ENCODE data around the gene ACTL7B.
A peak's percentile ranks its signal among the peaks of the same experiment; 100 is the strongest.
"Not testable (repeated sequence)": the region's sequence is repeated elsewhere in the genome, so short reads cannot be mapped to it uniquely, and the experiment has no call there.

The ACTL7B gene

DNA sequence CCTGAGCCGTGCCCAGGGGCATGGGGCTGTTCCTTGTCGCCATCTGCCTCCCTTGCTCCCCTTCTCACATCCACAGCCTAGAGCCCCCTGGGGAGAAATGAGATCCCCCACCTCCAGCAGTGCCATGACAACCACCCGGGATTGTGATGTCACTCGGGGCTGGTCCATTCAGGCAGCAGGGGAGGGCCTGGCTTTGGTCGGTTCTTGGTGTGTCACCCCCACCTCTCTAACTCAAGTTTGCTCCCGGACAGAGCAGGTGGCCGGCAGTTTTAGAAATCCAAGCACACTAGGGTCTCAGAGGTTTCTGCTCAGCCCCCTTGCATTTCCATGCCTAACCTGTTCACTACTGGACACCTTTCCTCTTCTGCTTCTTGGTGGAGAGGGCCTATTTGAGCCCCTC lies at the start of gene ACTL7B:
Gene ACTL7B, minus strand, starts transcription at position 99 of the 400 bp plus-strand sequence. Its CDS starts 56 bp downstream, at position 43.
- H3K4me3 ChIP-seq (ENCODE audit: low read depth, low read length), result no peak within 1 kb of the TSS
- no peak for DNase-seq (ENCODE audit: low read depth)
- no peak for TF ChIP-seq CTCF (conservative IDR thresholded peaks at IDR 0.05; ENCODE audit: low read depth, low read length)

GRCh38 chr9:108905494-108905893 lies 49.7 kb upstream of the ACTL7B start:
- no peak for DNase-seq (ENCODE audit: low read depth)
- no peak overlapping the region for H3K4me3 ChIP-seq (ENCODE audit: low read depth, low read length)
- no peak for TF ChIP-seq CTCF (conservative IDR thresholded peaks at IDR 0.05; ENCODE audit: low read depth, low read length)

DNA sequence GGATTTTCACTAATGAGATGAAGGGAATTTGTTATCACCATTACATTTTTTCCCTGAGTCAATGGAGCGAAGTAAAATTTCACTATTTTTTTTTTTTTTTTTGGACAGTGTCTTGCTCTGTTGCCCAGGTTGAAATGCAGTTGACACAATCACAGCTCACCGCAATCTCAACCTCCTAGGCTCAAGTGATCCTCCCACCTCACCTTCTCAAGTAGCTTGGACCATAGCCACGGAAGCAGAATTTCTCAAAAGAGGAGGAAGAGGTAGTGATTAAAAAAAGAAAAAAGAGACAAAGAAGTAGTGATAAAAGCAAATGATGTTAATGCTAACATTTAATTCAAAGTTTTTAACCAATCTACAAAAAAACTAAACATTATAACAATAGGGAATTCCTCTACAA lies 48.4 kb upstream of the ACTL7B start:
- no peak for DNase-seq (ENCODE audit: low read depth)
- H3K4me3 ChIP-seq (ENCODE audit: low read depth, low read length), result no peak overlapping the region
- no peak for TF ChIP-seq CTCF (conservative IDR thresholded peaks at IDR 0.05; ENCODE audit: low read depth, low read length)

GRCh38 chr9:108903420-108904103 lies 47.8 kb upstream of the ACTL7B start:
- DNase-seq (ENCODE audit: low read depth), result peak; percentile 40
- TF ChIP-seq CTCF (conservative IDR thresholded peaks at IDR 0.05; ENCODE audit: low read depth, low read length), result no peak
- H3K4me3 ChIP-seq (ENCODE audit: low read depth, low read length), result no peak overlapping the region

- DNase-seq (ENCODE audit: low read depth), result no peak
- no peak overlapping the region for H3K4me3 ChIP-seq (ENCODE audit: low read depth, low read length)
- no peak for TF ChIP-seq CTCF (conservative IDR thresholded peaks at IDR 0.05; ENCODE audit: low read depth, low read length)
Observed at GRCh38 chr9:108900176-108900575, 44.4 kb upstream of the ACTL7B start.

DNA sequence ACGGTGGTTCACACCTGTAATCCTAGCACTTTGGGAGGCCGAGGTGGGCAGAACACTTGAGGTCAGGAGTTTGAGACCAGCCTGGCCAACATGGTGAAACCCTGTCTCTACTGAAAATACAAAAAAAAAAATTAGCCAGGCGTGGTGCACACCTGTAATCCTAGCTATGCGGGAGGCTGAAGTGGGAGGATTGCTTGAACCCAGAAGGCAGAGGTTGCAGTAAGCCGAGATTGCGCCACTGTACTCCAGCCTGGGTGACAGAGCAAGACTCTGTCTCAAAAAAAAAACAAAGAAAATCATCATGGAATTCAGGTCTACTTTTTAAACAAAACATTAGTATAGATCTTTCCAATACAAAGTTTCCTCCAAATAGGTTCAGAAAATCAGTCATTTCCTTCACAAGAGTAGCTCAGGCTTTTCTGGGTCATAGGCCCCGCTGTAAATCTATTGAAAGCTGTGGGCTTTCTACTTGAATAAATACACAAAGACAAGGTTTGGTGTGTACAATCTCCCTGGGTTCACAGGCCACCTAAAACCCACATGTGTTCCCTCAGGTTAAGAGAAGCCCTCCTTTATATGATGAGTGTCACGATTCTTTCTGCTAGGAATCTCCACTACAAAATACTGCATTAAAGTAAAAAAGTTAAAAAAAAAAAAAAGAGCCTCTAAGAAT lies 43.4 kb upstream of the ACTL7B start:
- not testable (repeated sequence) for DNase-seq (ENCODE audit: low read depth); H3K4me3 ChIP-seq (ENCODE audit: low read depth, low read length)

GRCh38 chr9:108897324-108898096 lies 41.7 kb upstream of the ACTL7B start:
- no peak overlapping the region for H3K4me3 ChIP-seq (ENCODE audit: low read depth, low read length)
- no peak for TF ChIP-seq CTCF (conservative IDR thresholded peaks at IDR 0.05; ENCODE audit: low read depth, low read length)
- DNase-seq (ENCODE audit: low read depth), result no peak

All from choroid plexus epithelial cell (primary cell).